GM19193 (cell line): ENCODE measurements around the gene NBEAL2.

Source experiments
- POLR2A ChIP-seq: IDR thresholded peaks from 4 replicates; pipeline ENCODE4 v1.6.1; 2011; ENCODE audit not compliant: insufficient read depth, insufficient read length; ENCODE audit errors: extremely low read depth

Gene NBEAL2

DNA sequence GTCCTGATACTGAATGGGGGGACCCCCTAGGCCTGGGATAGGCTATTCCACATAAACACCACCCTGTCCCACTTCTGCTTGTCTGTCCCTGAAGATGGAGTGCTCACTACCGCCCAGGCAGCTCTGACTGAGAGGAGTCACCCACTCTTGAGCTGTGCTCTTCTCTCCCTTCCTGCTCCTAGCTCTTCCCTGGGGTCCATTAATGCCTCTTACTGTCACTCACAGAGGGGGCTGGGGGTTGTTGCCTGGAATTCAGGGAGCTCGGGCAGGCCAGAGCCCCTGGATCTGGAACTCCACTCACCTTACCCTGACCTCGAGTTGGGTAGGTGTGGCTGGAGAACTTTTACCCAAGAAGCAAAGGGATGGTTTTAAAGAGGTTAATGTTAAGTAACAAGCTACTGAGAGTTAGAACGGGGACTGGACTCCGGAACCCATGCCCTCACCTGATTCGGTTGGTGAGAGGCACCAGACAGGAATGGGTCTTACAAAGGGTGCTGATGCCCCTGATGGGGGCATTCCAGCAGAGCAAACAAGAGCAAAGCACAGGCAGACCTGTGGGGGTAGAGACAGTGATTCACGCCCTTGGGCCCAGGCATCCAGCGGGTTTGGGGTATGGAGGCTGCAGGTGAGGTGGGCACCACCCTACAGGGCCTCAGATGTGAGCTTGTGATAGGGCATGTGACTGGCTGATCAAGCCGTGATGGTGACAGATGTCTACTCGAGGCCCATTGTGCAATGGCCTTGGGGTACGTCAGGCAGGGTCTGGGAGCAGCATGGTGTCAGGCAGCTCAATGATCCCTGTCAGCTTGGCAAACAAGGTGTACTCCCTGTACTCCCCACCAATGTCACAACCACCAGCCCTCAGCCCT lies 5.4 kb downstream of the NBEAL2 start:
- TF ChIP-seq POLR2A = no peak

DNA sequence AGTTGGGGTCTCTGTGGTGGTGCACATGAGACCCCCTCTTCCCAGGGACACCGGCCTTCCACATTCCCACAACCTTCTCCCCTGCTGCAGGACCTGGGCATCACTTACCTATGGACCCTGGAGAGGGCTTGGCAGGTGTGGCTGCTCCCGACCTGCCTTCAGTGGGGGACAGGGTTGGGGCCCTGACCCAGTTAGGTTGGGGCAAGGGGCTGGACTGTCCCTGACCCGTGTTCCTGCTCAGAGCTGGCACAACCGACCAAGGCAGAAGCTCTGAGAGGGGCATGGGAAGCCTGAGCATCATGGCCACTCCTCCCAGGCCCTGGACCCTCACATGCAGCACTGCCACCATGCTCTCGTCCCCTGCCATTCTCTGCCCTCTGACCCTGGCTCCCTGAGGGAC lies 6.1 kb downstream of the NBEAL2 start:
- TF ChIP-seq POLR2A = no peak

DNA sequence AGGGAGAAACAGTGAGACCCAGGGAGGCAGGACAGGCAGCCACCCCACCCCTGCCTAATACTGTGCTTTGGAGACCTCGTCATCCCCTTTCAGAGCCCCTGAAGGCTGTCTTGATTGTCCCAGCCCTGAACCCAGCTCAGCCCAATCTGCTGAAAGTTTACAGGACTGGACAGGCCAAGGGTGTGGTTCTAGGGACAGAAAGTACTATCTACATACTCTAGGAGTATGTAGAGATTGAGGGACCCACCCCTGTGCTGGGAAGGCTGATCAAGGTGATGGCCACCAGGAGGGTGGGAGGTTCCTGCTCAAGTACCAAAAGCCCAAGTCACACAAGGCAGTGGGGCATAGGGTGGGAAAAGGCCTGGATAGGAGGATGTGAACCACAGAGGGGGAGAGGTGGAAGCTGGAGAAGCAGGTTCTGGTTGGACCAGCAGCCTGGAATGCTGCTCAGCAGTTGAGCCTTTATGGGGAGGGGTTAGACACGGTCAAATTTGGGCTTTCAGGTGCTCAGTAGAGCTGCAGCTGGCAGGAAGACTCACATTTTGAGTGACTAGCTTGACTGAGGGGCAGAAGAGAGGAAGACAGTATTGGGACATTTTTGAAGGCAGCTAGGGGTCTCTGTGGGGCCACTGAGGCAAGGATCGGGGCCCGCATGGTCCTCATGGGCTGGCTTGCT lies 6.7 kb downstream of the NBEAL2 start:
- no peak for TF ChIP-seq POLR2A

DNA sequence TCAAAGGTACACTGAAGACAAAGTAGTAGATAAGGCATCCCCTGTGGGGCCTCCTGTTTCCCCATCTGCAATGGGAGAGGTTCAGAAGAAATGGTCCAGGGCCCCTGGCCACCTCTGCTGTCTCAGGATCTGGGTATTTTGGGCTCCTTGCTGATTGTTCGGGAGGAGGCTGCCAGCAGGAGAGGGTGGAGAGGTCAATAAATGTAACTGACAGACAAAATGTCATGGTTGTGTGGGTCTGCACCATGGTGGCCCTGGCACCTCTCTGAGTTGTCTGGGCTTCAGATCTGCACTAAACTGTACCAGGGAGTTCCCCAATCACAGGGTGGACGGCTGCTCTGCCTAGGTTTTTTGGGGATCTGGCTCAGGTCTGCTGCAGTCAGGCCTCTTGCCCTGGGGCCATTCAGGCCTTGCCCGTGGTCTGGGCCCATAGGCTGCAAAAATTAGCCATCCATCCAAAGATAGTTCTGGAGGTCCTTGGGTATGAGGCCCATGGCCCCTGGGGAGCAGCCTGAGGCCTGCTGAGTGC lies 7.4 kb downstream of the NBEAL2 start:
- no peak for TF ChIP-seq POLR2A

DNA sequence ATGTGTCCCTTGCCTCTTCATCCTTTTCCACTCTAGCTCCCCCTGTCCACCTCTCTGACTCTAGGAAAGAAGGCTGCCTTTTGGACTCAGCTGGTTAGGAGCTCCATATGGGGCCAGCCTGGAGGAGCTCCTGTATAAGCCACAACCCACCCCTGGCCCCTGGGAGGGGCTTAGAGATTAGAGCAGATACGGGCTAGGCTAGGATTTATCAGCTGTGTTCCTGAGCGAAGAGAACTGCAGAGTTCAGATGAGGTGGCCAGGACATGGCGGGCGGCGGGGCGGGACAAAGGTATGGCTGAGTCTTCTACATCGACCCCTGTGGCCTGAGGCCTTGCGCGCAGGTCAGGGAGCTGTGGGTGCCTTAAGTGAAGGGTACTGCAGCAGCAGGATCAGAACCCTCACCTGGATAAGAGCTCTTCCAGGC lies 7.9 kb downstream of the NBEAL2 start:
- no peak for TF ChIP-seq POLR2A

DNA sequence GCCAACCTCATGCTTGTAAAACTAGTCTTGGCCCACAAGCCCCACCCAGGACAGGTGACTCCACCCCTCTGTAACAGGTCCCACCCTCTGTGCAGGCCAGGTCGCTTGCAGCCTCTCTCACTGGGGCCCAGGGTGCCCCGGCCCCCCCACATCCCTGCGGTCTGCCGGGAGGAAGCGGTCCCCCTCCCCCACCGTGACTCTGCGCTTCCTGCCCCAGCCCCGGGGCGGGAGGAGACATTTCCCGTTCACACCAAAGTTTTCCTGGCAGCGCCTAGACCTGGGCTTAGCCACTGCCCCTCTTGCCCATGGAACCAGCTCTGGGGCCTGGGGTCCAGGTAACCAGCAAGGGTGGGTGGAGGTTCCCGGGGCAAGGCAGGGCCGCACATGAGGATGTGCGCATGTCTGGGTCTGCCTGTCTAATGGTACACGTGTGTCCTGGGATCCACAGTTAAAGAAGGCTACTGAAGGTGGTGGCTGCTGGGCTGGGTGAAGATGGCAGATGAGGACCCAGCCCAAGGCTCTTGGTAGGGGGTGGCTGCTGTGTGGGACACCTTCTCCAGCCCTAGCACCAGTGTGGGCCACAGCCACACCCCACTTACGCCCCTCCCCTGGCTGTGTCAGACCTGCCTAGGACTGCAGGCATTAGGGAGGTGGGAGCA lies 8.4 kb downstream of the NBEAL2 start:
- no peak for TF ChIP-seq POLR2A

DNA sequence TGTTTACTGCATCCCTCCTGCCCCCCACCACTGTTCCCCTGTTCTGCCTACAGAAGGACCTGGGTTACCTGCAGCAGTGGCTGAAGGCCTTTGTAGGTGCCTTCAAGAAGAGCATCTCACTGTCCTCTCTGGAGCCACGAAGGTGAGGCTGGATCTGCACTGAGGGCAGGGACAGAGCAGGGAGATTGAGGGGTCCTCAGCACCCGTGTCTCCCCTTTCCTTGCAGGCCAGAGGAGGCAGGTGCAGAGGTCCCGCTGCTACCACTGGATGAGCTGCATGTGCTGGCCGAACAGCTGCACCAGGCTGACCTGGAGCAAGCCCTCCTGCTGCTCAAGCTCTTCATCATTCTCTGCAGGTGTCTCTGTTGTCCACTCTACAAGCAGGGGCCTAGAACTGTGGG lies 9.2 kb downstream of the NBEAL2 start:
- TF ChIP-seq POLR2A = no peak

DNA sequence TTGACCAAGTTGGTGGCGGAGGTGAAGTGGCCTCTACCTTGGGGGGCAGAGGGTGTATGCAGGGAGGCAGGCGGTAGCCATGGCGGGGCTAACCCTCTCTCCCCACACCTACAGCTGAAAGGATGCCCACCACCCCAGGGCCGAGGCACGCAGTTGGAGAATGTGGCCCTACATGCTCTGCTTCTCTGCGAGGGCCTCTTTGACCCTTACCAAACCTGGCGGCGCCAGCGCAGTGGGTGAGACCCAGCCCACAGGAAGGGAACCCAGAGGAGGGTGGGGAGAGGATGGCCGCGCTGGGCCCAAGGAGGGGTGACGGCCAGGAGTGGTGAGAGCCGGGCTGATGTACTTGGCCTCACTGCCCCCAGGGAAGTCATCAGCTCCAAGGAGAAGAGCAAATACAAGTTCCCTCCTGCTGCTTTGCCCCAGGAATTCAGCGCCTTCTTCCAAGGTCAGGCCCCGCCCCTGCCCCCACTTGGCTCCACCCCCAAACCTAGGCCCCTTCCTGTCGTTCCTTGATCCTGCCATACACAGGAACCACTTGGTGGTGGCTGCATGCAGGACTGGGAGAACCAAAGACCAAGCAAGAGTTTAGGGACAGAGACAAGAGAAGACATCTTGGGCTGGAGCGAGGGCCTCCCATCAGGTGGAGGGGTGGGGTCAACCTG lies 9.8 kb downstream of the NBEAL2 start:
- no peak for TF ChIP-seq POLR2A

DNA sequence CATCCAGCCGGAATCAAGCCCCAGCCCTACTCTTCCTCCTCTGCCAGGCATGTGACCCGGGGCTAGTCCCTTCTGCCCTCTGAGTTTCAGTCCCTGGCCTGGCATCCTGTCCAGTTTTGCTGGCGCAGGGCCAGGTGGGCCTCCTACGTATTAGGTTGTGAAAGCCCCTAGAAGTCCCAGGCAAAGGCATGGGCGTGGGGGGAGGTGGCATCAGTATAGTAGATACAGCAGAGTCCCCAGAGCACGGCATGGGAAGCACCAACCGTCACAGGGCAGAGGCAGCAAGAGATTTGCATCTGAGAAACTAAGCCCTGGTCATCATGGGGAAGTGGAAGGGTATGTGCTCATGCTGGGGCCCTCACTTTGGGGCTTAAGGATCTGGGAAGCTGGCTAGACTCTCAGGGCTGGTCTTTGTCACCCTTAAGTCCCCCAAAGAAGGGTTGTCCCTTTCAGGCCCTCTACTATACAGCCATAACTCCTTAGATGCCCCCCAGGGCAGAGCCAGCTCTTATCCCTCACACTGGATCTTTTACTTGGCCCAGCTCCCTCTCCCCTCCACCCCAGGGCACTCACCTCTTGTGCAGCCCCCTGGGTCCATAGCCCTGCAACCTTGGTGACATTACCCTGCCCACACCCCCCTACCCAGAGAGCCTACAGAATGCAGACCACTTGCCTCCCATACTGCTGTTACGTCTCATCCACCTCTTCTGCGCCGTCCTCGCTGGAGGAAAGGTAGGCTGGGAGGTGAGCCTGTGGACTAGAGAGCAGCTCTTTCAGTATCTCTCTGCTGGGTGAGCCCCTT lies 11.3 kb downstream of the NBEAL2 start:
- TF ChIP-seq POLR2A = peak; percentile 46

DNA sequence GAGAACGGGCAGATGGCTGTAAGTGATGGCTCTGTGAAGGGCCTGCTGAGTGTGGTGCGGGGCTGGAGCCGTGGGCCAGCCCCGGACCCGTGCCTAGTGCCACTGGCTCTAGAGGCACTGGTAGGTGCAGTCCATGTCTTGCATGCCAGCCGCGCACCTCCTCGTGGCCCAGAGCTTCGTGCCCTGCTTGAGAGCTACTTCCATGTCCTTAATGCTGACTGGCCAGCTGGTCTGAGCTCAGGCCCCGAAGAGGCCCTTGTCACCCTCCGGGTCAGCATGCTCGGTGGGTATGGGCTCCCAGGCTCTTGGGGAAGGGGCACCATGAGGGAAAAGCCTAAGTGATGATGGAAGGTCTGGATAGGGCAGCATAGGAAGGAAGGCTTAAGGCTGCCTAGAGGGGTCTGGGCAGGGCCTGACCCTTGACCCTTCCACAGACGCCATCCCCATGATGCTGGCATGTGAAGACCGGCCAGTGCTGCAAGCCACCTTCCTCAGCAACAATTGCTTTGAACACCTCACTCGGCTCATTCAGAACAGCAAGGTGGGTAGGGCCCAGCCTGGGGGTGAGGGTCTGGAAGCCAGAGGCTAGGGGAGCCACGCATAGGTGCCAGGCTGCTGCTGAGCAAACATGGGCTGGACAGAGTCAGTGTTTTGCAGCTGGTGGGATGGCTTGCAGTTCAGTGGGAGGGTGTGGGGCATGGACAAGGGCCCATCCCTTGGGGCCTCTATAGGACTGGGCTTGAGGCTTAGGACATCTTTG lies 12.1 kb downstream of the NBEAL2 start:
- no peak for TF ChIP-seq POLR2A

DNA sequence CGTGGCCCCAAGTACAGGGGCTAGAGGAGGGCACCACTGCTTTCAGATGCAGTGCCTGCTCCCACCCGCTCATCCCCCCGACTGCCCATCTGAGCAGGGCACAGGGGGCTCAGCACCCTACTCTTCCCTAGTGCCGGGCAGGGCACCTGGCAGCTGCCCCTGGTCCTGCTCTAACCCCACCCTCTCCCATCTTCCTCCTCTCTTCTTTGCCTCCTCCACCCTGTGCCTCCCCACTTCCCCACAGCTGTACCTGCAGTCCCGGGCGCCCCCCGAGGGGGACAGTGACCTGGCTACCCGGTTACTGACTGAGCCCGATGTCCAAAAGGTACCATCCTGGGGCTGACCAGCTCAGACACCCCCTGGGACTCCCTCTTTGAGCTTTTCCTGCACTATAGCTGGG lies 12.8 kb downstream of the NBEAL2 start:
- no peak for TF ChIP-seq POLR2A

DNA sequence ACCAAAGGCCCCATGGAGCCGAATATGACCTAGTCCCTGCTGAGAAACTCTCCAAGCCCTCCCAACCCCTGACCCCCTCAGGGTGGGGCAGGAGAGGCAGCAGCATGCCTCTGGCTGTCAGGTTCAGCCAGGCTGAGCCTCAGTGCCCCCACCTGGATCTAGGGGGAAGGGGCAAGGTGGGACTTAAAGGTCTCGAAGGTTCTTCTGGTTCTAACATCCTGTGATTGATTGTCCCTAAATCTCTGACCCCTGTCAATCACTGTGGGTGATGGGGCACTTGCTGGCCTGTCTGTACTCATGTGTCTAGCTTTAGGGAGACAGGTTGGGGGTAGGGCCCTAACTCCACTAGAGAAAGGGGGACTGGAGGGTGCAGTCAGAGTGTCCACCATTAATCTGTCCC lies 13.8 kb downstream of the NBEAL2 start:
- TF ChIP-seq POLR2A = no peak

DNA sequence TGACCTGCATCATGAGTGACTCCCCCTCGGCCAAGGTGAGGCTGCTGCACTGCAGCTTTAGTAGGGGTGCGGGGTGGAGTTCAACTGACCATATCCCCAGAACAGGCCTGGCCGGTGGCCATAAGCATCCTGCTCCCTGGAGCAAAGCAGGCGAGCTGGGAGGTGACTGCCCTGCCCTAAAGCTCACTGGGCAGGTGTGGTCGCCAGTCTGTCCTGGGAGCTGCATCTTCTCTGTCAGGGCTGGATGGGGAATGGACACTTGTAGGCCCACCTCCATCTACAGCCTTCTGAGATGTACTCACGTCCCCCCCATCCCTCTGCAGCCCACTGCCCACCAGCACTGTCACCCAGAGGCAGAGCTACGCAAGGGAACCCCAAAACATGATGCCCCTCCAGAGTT lies 14.5 kb downstream of the NBEAL2 start:
- no peak for TF ChIP-seq POLR2A
